BJ (cell line): Measurements from ENCODE around the gene TSPAN18. TPM values are rescaled to one million over a fixed set of nuclear protein-coding genes. Genes with fewer than 3 reads are reported as not detected.

Experiments
- CTCF ChIA-PET: fragments of 350-600 bp; formaldehyde crosslinking; extraction: SDS; loops from one replicate; lab custom pipeline; 2021; ENCODE audit warnings: antibody characterized with exemption, inconsistent platforms; lab: Yijun Ruan, JAX
- POLR2A ChIA-PET: fragments of 300-600 bp; sonication (Branson Sonifier 250); formaldehyde crosslinking; extraction: SDS; loops from one replicate; lab custom pipeline; 2021; ENCODE audit warnings: antibody characterized with exemption; lab: Charles Lee
- DNase-seq: peaks from one replicate; pipeline ENCODE4 v3.0.0-alpha.2; 2011; ENCODE audit warnings: low read depth
- H3K27me3 ChIP-seq: 2 replicates; pipeline ENCODE4 v1.6.0; 2011; ENCODE audit warnings: low read length; ENCODE audit not compliant: control insufficient read depth, insufficient read depth
- H3K36me3 ChIP-seq: 2 replicates; pipeline ENCODE4 v1.5.1; 2011; ENCODE audit warnings: low read length; ENCODE audit not compliant: control insufficient read depth, insufficient read depth
- H3K4me3 ChIP-seq: 2 replicates; pipeline ENCODE4 v1.5.1; 2011; ENCODE audit warnings: low read depth, mild to moderate bottlenecking, control low read depth, low read length
- polyA plus RNA-seq: library from polyadenylated mRNA; depleted of rRNA; stranded (reverse); fragments of >200 nt; gene quantifications from 2 replicates; pipeline ENCODE4 v1.2.3, GENCODE V29; 2011
- TF ChIP-seq, protein P1 (sequence below): IDR thresholded peaks from 2 replicates; pipeline ENCODE4 v1.5.1; 2011; ENCODE audit warnings: low read depth, mild to moderate bottlenecking, control low read depth, inconsistent platforms, low read length, moderate library complexity; ENCODE audit not compliant: insufficient read depth

Gene TSPAN18
- polyA plus RNA-seq, 1 experiment = 0.55 TPM

DNA sequence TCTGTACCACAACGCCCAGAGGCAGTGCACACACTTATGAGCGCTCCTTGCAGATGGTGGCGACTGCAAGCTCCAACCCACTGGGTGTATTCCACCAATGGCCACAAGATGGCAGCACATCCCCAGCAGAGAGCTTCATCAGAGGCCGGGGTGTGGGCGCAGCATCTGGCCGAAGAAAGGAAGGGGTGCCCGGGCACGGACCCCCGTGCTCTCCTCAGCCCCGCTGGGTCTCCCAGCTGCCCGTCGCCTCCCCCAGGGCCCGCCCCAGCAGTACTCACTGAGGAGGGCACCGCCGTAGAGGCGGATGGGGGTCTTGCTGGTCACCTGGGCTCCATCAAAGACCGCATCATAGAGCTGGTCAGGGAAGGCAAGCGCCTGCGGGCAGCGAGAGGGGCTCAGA is 209.8 kb downstream of the TSPAN18 start:
- DNase-seq = no peak
- H3K4me3 ChIP-seq = no peak overlapping the region
- peaks cover 14% of the 10 kb centered on the region for H3K36me3 ChIP-seq
- TF ChIP-seq, protein P1, sequence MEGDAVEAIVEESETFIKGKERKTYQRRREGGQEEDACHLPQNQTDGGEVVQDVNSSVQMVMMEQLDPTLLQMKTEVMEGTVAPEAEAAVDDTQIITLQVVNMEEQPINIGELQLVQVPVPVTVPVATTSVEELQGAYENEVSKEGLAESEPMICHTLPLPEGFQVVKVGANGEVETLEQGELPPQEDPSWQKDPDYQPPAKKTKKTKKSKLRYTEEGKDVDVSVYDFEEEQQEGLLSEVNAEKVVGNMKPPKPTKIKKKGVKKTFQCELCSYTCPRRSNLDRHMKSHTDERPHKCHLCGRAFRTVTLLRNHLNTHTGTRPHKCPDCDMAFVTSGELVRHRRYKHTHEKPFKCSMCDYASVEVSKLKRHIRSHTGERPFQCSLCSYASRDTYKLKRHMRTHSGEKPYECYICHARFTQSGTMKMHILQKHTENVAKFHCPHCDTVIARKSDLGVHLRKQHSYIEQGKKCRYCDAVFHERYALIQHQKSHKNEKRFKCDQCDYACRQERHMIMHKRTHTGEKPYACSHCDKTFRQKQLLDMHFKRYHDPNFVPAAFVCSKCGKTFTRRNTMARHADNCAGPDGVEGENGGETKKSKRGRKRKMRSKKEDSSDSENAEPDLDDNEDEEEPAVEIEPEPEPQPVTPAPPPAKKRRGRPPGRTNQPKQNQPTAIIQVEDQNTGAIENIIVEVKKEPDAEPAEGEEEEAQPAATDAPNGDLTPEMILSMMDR = peak; percentile 88
- POLR2A ChIA-PET = interaction anchor here (1.0 kb wide), 1 partner anchor 169 kb away, joined by 3 read pairs; no protein-coding TSS in a partner anchor
- 0 out of 2 replicates have a peak, but pooled peaks cover 2% of the 10 kb centered on the region for H3K27me3 ChIP-seq
- CTCF ChIA-PET = interaction anchor here (0.6 to 24.5 kb wide), 32 partner anchors 8 to 376 kb away, joined by 3 to 1245 read pairs (median 4); partner anchors contain the start of genes CD82 and TP53I11

DNA sequence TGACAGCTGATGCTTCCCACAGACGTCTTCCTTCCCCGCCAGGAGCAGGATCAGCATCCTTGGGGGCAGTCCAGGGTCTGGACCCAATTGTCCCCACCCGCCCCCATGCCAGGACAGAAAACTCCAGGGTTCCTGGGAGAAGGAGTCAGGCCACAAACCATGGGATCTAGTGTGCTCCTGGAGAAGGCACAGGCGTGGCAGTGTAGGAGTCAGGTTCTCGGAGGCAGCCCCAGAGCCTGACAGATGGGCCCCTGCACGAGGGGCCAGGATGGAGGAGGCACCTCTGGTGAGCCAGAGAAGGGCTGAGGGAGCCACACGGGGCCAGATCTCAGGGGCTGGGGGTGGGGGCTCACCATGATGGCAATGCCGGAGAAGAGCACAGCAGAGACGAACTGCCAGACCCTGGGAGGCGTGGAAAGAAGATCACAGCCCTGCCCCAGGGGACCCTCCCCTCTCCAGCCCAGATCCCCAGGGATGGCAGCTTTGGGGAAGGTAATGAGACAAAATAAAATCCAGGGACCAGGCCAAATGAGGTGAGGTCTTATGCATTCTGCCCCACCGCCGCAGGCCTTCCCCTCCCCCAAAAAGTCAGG is 210.3 kb downstream of the TSPAN18 start:
- POLR2A ChIA-PET = interaction anchor here (1.0 kb wide), 1 partner anchor 169 kb away, joined by 3 read pairs; no protein-coding TSS in a partner anchor
- TF ChIP-seq, protein P1 = no peak

GRCh38 chr11:44938066-44938691 is 211.4 kb downstream of the TSPAN18 start:
- Histone ChIP-seq H3K4me3 (no peak overlapping the region), H3K27me3 (no peaks in the 10 kb centered on the region), H3K36me3 (peaks cover 11% of the 10 kb centered on the region)
- TF ChIP-seq, protein P1 = no peak
- ChIA-PET CTCF (interaction anchor here (1.5 to 24.5 kb wide), 6 partner anchors 9 to 402 kb away, joined by 3 to 1245 read pairs (median 28); partner anchors contain the start of gene TP53I11), POLR2A (no interaction called here)
- DNase-seq = no peak

More for the DNA sequence above, 210.3 kb downstream of the TSPAN18 start:
- H3K27me3 ChIP-seq = 0 out of 2 replicates have a peak, but pooled peaks cover 2% of the 10 kb centered on the region
- H3K36me3 ChIP-seq = peaks cover 14% of the 10 kb centered on the region
- no peak overlapping the region for H3K4me3 ChIP-seq
- CTCF ChIA-PET = interaction anchor here (1.0 to 24.5 kb wide), 20 partner anchors 8 to 369 kb away, joined by 3 to 1245 read pairs (median 5); partner anchors contain the start of gene TP53I11
- DNase-seq = no peak

- H3K4me3 ChIP-seq = no peak overlapping the region
- H3K36me3 ChIP-seq = peaks cover 11% of the 10 kb centered on the region
- DNase-seq = no peak
- no peaks in the 10 kb centered on the region for H3K27me3 ChIP-seq
- ChIA-PET POLR2A (interaction anchor here (0.5 kb wide), 1 partner anchor 403 kb away, joined by 8 read pairs; no protein-coding TSS in a partner anchor), CTCF (interaction anchor here (0.6 to 24.5 kb wide), 4 partner anchors 9 to 161 kb away, joined by 3 to 1245 read pairs (median 64); no protein-coding TSS in a partner anchor)
- TF ChIP-seq, protein P1 = peak; percentile 33
Observed at GRCh38 chr11:44939673-44940395, 213.1 kb downstream of the TSPAN18 start.
